Thyroid gland (tissue), 4 donors: ENCODE measurements around the gene ERGIC3.

Experiments used
- POLR2A ChIP-seq, 2 donors: fragments of 450-650 bp; IDR thresholded peaks; one replicate each; pipeline ENCODE4 v1.6.1; 2017; ENCODE audit warnings: antibody characterized with exemption in 2 of 2, mild to moderate bottlenecking in 2 of 2, moderate library complexity in 1 of 2
- TF ChIP-seq, protein P1 (sequence below), 6 experiments: fragments of 200-600 bp in 3 of 6; fragments of 450-650 bp in 3 of 6; sonication (generic) in 3 of 6; IDR thresholded peaks; one replicate each; pipeline ENCODE4 v1.5.1; 2016 to 2019; ENCODE audit warnings: antibody characterized with exemption in 6 of 6, mild to moderate bottlenecking in 2 of 6, inconsistent platforms in 1 of 6, moderate library complexity in 1 of 6

DNA sequence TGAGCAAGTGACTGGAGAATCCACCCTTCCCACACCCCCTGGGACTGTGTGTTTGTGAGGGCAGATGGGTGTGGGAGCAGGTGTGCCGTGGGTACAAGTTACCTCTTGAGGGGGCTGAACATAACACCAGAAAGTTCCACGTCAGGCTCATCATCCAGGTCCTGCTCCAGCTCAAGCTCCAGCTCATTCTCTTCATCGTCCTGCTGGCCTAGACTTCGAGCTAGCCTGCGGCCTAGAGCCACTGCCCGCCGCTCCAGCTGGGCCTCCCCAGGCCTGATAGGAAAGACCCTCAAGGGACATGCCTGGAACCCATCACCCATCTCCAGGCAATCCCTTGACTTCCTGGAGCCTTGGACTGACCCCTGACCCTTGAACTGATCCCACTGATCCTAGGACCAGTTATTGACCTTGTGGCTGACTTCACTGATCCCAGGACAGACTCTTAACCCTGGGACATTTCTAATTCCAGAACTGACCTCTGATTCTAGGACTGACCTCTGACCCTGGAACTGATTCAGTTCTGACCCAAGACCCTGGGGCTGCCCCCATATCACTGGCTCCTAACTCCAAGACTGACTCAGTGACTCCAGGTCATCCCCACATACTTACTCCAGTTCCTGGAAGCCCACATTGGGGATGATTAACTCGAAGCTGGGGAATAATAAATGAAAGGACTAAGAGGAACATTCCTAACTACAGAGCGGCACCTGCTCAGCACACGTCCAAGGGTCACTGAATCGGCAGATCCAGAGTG is 62.0 kb downstream of the ERGIC3 start:
- TF ChIP-seq, protein P1, sequence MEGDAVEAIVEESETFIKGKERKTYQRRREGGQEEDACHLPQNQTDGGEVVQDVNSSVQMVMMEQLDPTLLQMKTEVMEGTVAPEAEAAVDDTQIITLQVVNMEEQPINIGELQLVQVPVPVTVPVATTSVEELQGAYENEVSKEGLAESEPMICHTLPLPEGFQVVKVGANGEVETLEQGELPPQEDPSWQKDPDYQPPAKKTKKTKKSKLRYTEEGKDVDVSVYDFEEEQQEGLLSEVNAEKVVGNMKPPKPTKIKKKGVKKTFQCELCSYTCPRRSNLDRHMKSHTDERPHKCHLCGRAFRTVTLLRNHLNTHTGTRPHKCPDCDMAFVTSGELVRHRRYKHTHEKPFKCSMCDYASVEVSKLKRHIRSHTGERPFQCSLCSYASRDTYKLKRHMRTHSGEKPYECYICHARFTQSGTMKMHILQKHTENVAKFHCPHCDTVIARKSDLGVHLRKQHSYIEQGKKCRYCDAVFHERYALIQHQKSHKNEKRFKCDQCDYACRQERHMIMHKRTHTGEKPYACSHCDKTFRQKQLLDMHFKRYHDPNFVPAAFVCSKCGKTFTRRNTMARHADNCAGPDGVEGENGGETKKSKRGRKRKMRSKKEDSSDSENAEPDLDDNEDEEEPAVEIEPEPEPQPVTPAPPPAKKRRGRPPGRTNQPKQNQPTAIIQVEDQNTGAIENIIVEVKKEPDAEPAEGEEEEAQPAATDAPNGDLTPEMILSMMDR (IDR thresholded peaks at IDR 0.05), result no peak
- TF ChIP-seq POLR2A (IDR thresholded peaks at IDR 0.05), result no peak
